SU-DHL-6 (cell line): ENCODE results near the gene EXOSC10.

Source experiments
- EZH2phosphoT487 ChIP-seq: fragments of 200-600 bp; sonication (generic), shearing (Covaris generic); conservative IDR thresholded peaks from 2 replicates; pipeline ENCODE4 v1.6.1; 2018; ENCODE audit warnings: mild to moderate bottlenecking, antibody characterized with exemption, low read length, moderate library complexity, mixed read lengths
- TF ChIP-seq, protein P1 (sequence below): fragments of 200-600 bp; sonication (generic); IDR thresholded peaks from one replicate; pipeline ENCODE4 v1.5.1; 2017; ENCODE audit warnings: antibody characterized with exemption, mild to moderate bottlenecking, low read length, moderate library complexity; ENCODE audit not compliant: insufficient read depth, poor library complexity, severe bottlenecking

GRCh38 chr1:11078631-11079030 is 21.0 kb downstream of the EXOSC10 start:
- TF ChIP-seq, protein P1, sequence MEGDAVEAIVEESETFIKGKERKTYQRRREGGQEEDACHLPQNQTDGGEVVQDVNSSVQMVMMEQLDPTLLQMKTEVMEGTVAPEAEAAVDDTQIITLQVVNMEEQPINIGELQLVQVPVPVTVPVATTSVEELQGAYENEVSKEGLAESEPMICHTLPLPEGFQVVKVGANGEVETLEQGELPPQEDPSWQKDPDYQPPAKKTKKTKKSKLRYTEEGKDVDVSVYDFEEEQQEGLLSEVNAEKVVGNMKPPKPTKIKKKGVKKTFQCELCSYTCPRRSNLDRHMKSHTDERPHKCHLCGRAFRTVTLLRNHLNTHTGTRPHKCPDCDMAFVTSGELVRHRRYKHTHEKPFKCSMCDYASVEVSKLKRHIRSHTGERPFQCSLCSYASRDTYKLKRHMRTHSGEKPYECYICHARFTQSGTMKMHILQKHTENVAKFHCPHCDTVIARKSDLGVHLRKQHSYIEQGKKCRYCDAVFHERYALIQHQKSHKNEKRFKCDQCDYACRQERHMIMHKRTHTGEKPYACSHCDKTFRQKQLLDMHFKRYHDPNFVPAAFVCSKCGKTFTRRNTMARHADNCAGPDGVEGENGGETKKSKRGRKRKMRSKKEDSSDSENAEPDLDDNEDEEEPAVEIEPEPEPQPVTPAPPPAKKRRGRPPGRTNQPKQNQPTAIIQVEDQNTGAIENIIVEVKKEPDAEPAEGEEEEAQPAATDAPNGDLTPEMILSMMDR, result no peak
- no peak for TF ChIP-seq EZH2phosphoT487
